Keratinocyte (primary cell): ENCODE data around the gene FAM50A.

Experiments used
- CTCF ChIP-seq, 3 experiments: IDR thresholded peaks in 1 of 3; conservative IDR thresholded peaks in 1 of 3; optimal IDR thresholded peaks in 1 of 3; 2 replicates in 2 of 3; 3 replicates in 1 of 3; pipeline versions ENCODE3 to v1.5.1; 2011; ENCODE audit warnings: low read length in 3 of 3, mild to moderate bottlenecking in 3 of 3, moderate library complexity in 2 of 3, control low read depth in 1 of 3, inconsistent platforms in 1 of 3; ENCODE audit not compliant: insufficient read depth in 2 of 3; ENCODE audit errors: extremely low read depth in 1 of 3
- EZH2 ChIP-seq: IDR thresholded peaks from one replicate; pipeline ENCODE4 v1.6.1; 2012; ENCODE audit warnings: inconsistent platforms, mild to moderate bottlenecking, low read length, moderate library complexity

DNA sequence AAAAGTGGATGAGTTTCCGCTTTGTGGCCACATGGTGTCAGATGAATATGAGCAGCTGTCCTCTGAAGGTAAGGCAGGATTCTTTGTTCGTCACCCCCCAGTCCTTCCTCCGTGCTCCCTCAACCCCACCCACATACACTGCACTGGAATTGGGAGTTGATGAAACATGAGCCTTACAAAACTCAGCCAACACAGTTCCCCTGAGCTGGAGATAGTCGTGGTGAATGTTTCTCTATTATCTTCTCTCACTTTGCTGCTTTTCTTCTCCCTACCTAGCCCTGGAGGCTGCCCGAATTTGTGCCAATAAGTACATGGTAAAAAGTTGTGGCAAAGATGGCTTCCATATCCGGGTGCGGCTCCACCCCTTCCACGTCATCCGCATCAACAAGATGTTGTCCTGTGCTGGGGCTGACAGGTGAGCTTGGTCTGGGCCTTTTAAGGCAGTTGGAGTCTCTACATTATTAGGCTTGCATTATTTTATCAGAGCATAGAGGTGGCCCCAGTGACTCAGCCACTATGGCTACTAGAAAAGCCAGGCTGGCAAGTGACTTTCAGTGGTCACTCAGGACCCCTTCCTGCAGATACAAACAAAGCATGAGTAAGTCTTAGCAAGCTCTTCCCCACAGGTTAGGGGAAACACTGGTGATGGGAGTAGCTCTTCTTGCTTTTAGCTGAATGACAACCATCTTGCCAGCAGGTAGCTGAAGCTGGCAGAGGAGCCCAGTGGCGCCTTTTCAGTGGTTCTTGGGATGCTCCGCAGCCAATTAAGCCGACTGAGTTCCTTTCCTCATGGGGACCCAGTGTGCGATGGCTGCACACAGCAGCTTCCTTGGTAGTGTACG, 44.2 kb upstream of the FAM50A start:
- TF ChIP-seq EZH2 (no peak), CTCF (optimal IDR thresholded peaks at IDR 0.05 in 1 of 3, IDR thresholded peaks at IDR 0.05 in 1 of 3, conservative IDR thresholded peaks at IDR 0.05 in 1 of 3; ENCODE audit: extremely low read depth in 1 of 3, insufficient read depth in 2 of 3, low read length in 3 of 3) (no peak)
